Neural cell (in vitro differentiated cells): Measurements from ENCODE around the gene NPM3. TPM values are rescaled to one million over a fixed set of nuclear protein-coding genes. Genes with fewer than 3 reads are reported as not detected.

Experiments used
- H2AFZ ChIP-seq: fragments of 200-600, 300-800 bp; sonication (generic), shearing (Covaris generic); 2 replicates; pipeline ENCODE4 v1.6.0; 2014; ENCODE audit warnings: low read depth, mild to moderate bottlenecking, antibody characterized with exemption, low read length, moderate library complexity
- H3F3A ChIP-seq: fragments of 200-600 bp; shearing (Covaris generic); 2 replicates; pipeline ENCODE4 v1.6.1; 2016; ENCODE audit warnings: mild to moderate bottlenecking, moderate library complexity, mixed read lengths, antibody characterized with exemption, low read length; ENCODE audit not compliant: insufficient read depth, poor library complexity, severe bottlenecking
- H3K27ac ChIP-seq: fragments of 200-600, 300-800 bp; sonication (generic), shearing (Covaris generic); 2 replicates; pipeline ENCODE4 v1.5.1; 2014; ENCODE audit warnings: mild to moderate bottlenecking, low read length, moderate library complexity
- H3K27me3 ChIP-seq: fragments of 300-800, 200-600 bp; sonication (generic), shearing (Covaris generic); 2 replicates; pipeline ENCODE4 v1.6.0; 2014; ENCODE audit warnings: mild to moderate bottlenecking, low read depth, low read length, moderate library complexity; ENCODE audit not compliant: insufficient read depth
- H3K36me3 ChIP-seq: fragments of 300-800, 200-600 bp; sonication (generic), shearing (Covaris generic); 2 replicates; pipeline ENCODE4 v1.5.1; 2014; ENCODE audit warnings: mild to moderate bottlenecking, antibody characterized with exemption, low read length, moderate library complexity; ENCODE audit not compliant: insufficient read depth
- H3K4me2 ChIP-seq: fragments of 300-800, 200-600 bp; sonication (generic), shearing (Covaris generic); 2 replicates; pipeline ENCODE4 v1.6.0; 2014; ENCODE audit warnings: mild to moderate bottlenecking, low read length
- H3K4me3 ChIP-seq: fragments of 300-800, 200-600 bp; sonication (generic), shearing (Covaris generic); 2 replicates; pipeline ENCODE4 v1.5.1; 2014; ENCODE audit warnings: mild to moderate bottlenecking, low read length, moderate library complexity
- H3K79me2 ChIP-seq: fragments of 200-600 bp; shearing (Covaris generic); replicated peaks from 2 replicates; pipeline ENCODE4 v1.6.0; 2014; ENCODE audit warnings: mild to moderate bottlenecking, low read length, moderate library complexity; ENCODE audit not compliant: insufficient read depth
- H3K9ac ChIP-seq: fragments of 300-800, 200-600 bp; sonication (generic), shearing (Covaris generic); 2 replicates; pipeline ENCODE4 v1.6.1; 2016; ENCODE audit warnings: mild to moderate bottlenecking, low read length, mixed read lengths
- H3K9me2 ChIP-seq: fragments of 200-600 bp; shearing (Covaris generic); 2 replicates; pipeline ENCODE4 v1.6.1; 2016; ENCODE audit warnings: mild to moderate bottlenecking, low read length, mixed read lengths; ENCODE audit not compliant: insufficient read depth
- H3K9me3 ChIP-seq: fragments of 200-600, 300-800 bp; sonication (generic), shearing (Covaris generic); 2 replicates; pipeline ENCODE4 v1.6.1; 2016; ENCODE audit warnings: mild to moderate bottlenecking, mixed run types, low read length, moderate library complexity, mixed read lengths
- H4K20me1 ChIP-seq: fragments of 200-600 bp; shearing (Covaris generic); 2 replicates; pipeline ENCODE4 v1.6.1; 2016; ENCODE audit warnings: mild to moderate bottlenecking, mixed run types; ENCODE audit not compliant: insufficient read depth
- EP300 ChIP-seq: fragments of 450-650 bp; conservative IDR thresholded peaks from 2 replicates; pipeline ENCODE4 v1.6.1; 2014; ENCODE audit warnings: antibody characterized with exemption, mild to moderate bottlenecking, moderate library complexity; ENCODE audit not compliant: poor library complexity, severe bottlenecking
- EZH2 ChIP-seq: fragments of 200-600, 300-800 bp; shearing (Covaris generic), sonication (generic); IDR thresholded peaks from 2 replicates; pipeline ENCODE4 v1.6.1; 2014; ENCODE audit warnings: antibody characterized with exemption, low read length, borderline replicate concordance, mild to moderate bottlenecking; ENCODE audit not compliant: insufficient read depth, poor library complexity, severe bottlenecking
- MXI1 ChIP-seq: fragments of 450-650 bp; conservative IDR thresholded peaks from 2 replicates; pipeline ENCODE4 v1.6.1; 2014; ENCODE audit warnings: antibody characterized with exemption, mild to moderate bottlenecking; ENCODE audit not compliant: poor library complexity, severe bottlenecking
- POLR2AphosphoS5 ChIP-seq: IDR thresholded peaks from 2 replicates; pipeline ENCODE4 v1.6.1; 2012
- RAD21 ChIP-seq: fragments of 450-650 bp; conservative IDR thresholded peaks from 2 replicates; pipeline ENCODE4 v1.6.1; 2014; ENCODE audit warnings: antibody characterized with exemption, mild to moderate bottlenecking, moderate library complexity
- REST ChIP-seq: IDR thresholded peaks from 2 replicates; pipeline ENCODE4 v1.6.1; 2012; ENCODE audit warnings: borderline replicate concordance
- SMC3 ChIP-seq: fragments of 450-650 bp; conservative IDR thresholded peaks from 2 replicates; pipeline ENCODE4 v1.6.1; 2014; ENCODE audit warnings: antibody characterized with exemption, mild to moderate bottlenecking, moderate library complexity; ENCODE audit not compliant: poor library complexity
- TAF1 ChIP-seq: IDR thresholded peaks from 2 replicates; pipeline ENCODE4 v1.6.1; 2012; ENCODE audit warnings: low read depth
- polyA plus RNA-seq: library from polyadenylated mRNA; depleted of rRNA; stranded (reverse); fragments of >200 nt; gene quantifications from 2 replicates; pipeline ENCODE4 v1.2.3, GENCODE V29; 2014
- TF ChIP-seq, protein P1 (sequence below): fragments of 450-650 bp; IDR thresholded peaks from 2 replicates; pipeline ENCODE4 v1.5.1; 2014; ENCODE audit warnings: antibody characterized with exemption, mild to moderate bottlenecking, moderate library complexity; ENCODE audit not compliant: poor library complexity, severe bottlenecking

NPM3 gene
- polyA plus RNA-seq, 1 donor from 2014 or later = 53.0 TPM

DNA sequence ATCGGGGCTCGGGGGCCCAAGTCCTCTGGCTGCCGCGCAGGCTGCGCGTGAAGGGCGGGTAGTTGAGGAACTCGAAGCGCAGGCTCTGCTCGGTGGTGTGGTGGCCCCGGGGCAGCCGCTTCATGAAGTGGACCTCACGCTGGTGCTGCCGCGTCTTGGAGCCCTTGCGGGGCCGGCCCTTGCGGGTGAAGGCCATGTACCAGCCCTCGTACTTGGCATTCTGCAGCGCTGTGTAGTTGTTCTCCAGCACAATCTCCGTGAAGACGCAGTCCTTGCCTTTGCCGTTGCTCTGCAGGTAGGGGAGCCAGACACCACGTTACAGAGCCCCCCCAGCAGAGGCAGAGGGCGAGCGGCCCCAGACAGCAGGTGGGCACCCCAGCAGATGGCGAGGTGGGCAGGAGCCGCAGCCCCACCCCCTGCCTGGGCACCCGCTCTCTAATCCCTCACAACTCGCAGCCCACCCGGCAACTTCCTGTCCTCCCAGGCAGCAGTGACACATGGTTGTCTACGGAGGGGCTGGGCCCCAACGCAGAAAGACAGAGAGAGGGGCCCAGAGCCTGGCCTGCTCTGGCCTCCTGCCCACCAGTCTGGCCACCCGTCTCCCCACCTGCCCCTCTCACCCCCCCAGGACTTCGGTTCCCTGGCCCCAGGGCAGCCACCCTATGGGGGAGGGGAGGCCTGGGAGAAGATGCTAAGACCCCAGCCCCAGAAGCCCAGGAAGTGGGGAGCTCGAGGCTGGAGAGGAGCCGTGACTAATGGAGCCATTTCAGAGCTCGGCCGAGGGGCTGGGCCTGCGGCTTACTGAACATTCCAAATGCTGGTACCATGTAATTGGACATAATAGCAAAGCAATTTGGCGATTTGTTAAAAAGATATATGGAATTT, 12.7 kb downstream of the NPM3 start:
- Histone ChIP-seq H3K4me2 (no peak overlapping the region), H3K9ac (no peak overlapping the region), H3F3A (no peaks in the 10 kb centered on the region), H3K9me2 (no peaks in the 10 kb centered on the region), H3K27me3 (peaks cover 42% of the 10 kb centered on the region), H3K36me3 (no peaks in the 10 kb centered on the region), H3K4me3 (no peak overlapping the region), H3K27ac (no peak overlapping the region), H3K79me2 (no peaks in the 10 kb centered on the region), H2AFZ (no peak overlapping the region), H4K20me1 (no peaks in the 10 kb centered on the region), H3K9me3 (no peaks in the 10 kb centered on the region)
- no peak for TF ChIP-seq POLR2AphosphoS5
- no peak for TF ChIP-seq MXI1
- TF ChIP-seq, protein P1, sequence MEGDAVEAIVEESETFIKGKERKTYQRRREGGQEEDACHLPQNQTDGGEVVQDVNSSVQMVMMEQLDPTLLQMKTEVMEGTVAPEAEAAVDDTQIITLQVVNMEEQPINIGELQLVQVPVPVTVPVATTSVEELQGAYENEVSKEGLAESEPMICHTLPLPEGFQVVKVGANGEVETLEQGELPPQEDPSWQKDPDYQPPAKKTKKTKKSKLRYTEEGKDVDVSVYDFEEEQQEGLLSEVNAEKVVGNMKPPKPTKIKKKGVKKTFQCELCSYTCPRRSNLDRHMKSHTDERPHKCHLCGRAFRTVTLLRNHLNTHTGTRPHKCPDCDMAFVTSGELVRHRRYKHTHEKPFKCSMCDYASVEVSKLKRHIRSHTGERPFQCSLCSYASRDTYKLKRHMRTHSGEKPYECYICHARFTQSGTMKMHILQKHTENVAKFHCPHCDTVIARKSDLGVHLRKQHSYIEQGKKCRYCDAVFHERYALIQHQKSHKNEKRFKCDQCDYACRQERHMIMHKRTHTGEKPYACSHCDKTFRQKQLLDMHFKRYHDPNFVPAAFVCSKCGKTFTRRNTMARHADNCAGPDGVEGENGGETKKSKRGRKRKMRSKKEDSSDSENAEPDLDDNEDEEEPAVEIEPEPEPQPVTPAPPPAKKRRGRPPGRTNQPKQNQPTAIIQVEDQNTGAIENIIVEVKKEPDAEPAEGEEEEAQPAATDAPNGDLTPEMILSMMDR = no peak
- TF ChIP-seq EZH2 = no peak
- TF ChIP-seq TAF1 = no peak
- no peak for TF ChIP-seq RAD21
- no peak for TF ChIP-seq EP300
- TF ChIP-seq REST = no peak
- TF ChIP-seq SMC3 = no peak

GRCh38 chr10:101769541-101770180, 13.6 kb downstream of the NPM3 start:
- Histone ChIP-seq H3K27me3 (peaks cover 33% of the 10 kb centered on the region), H2AFZ (no peak overlapping the region), H3K4me2 (no peak overlapping the region), H3K36me3 (no peaks in the 10 kb centered on the region), H3K9me3 (no peaks in the 10 kb centered on the region), H3K9ac (no peak overlapping the region), H3K79me2 (no peaks in the 10 kb centered on the region), H3K4me3 (no peak overlapping the region), H3F3A (no peaks in the 10 kb centered on the region), H3K27ac (no peak overlapping the region), H4K20me1 (no peaks in the 10 kb centered on the region), H3K9me2 (no peaks in the 10 kb centered on the region)
- TF ChIP-seq POLR2AphosphoS5 (no peak), REST (no peak), MXI1 (no peak), EP300 (no peak), TAF1 (no peak), SMC3 (no peak), RAD21 (no peak), EZH2 (no peak)
- TF ChIP-seq, protein P1 = no peak
